K562 (cell line): ENCODE measurements around the gene ADM5. TPM values are rescaled to one million over a fixed set of nuclear protein-coding genes. Genes with fewer than 3 reads are reported as not detected.
A peak's percentile ranks its signal among the peaks of the same experiment; 100 is the strongest.

Experiments used
- CEBPB ChIP-seq: fragments of 450-650 bp; IDR thresholded peaks from 2 replicates; pipeline ENCODE4 v1.6.1; 2016; ENCODE audit warnings: missing genetic modification characterization, missing compliant biosample characterization
- CREM ChIP-seq: IDR thresholded peaks from 2 replicates; pipeline ENCODE4 v1.6.1; 2014; ENCODE audit warnings: antibody characterized with exemption, low read depth
- CXXC5 ChIP-seq: fragments of 250-450 bp; sonication (Bioruptor Pico); IDR thresholded peaks from 2 replicates; pipeline ENCODE4 v1.8.0; 2022; ENCODE audit warnings: inconsistent platforms, mild to moderate bottlenecking, moderate library complexity
- EP300 ChIP-seq: IDR thresholded peaks from 2 replicates; pipeline ENCODE4 v1.6.1; 2012; ENCODE audit warnings: low read length, improper control_type of control experiment
- GABPA ChIP-seq: fragments of 200-800 bp; sonication (Bioruptor generic); conservative IDR thresholded peaks from 2 replicates; pipeline ENCODE4 v1.6.1; 2016; ENCODE audit warnings: low read depth, missing genetic modification characterization, missing compliant biosample characterization
- GTF2E2 ChIP-seq: fragments of 200-800 bp; sonication (Bioruptor generic); IDR thresholded peaks from 2 replicates; pipeline ENCODE4 v1.6.1; 2016; ENCODE audit warnings: missing genetic modification characterization, missing compliant biosample characterization
- HEY1 ChIP-seq: fragments of 250-450 bp; sonication (Bioruptor Pico); IDR thresholded peaks from 2 replicates; pipeline ENCODE4 v1.5.0; 2020; ENCODE audit warnings: mild to moderate bottlenecking, moderate library complexity, borderline replicate concordance
- MEIS2 ChIP-seq: fragments of 450-650 bp; IDR thresholded peaks from 2 replicates; pipeline ENCODE4 v1.6.1; 2014; ENCODE audit warnings: mild to moderate bottlenecking; ENCODE audit not compliant: partially characterized antibody
- RFX5 ChIP-seq: IDR thresholded peaks from 2 replicates; pipeline ENCODE4 v1.6.1; 2011; ENCODE audit warnings: low read depth, mild to moderate bottlenecking, improper control_type of control experiment, low read length
- RHOXF2B ChIP-seq: fragments of 250-450 bp; sonication (Bioruptor Pico); conservative IDR thresholded peaks from 2 replicates; pipeline ENCODE4 v1.5.1; 2021
- RNF2 ChIP-seq: sonication (generic); IDR thresholded peaks from 2 replicates; pipeline ENCODE4 v1.6.1; 2016
- SREBF1 ChIP-seq: fragments of 150-350 bp; IDR thresholded peaks from 2 replicates; pipeline ENCODE4 v1.6.1; 2014; ENCODE audit warnings: antibody characterized with exemption, low read depth, low read length, borderline replicate concordance
- polyA plus RNA-seq, 8 experiments: library from polyadenylated mRNA; depleted of rRNA in 4 of 8; stranded (reverse) in 5 of 8; unstranded in 3 of 8; fragments of >200 nt; fragmentation: Nextera tagmentation in 2 of 8; fragmentation: Illumina TruSeq in 1 of 8; extraction: Ambion mirVana in 2 of 8; extraction: Trizol in 1 of 8; gene quantifications; 2 replicates each; pipeline versions ENCODE4 v1.2.1 to v1.2.3, GENCODE V29; 2011 to 2014; ENCODE audit warnings: inconsistent platforms in 1 of 8, missing spikeins in 1 of 8
- total RNA-seq, 7 experiments: library from RNA; depleted of rRNA in 6 of 7; stranded (reverse); fragments of >200 nt in 6 of 7; fragmentation: Illumina TruSeq in 2 of 7; extraction: Trizol in 2 of 7; gene quantifications; 2 replicates each; pipeline versions ENCODE4 v1.2.1 to v1.2.3, GENCODE V29; 2011 to 2021; ENCODE audit warnings: low replicate concordance in 1 of 7
- TF ChIP-seq, protein P1 (sequence below): IDR thresholded peaks from 2 replicates; pipeline ENCODE4 v1.6.1; 2016; ENCODE audit warnings: missing genetic modification characterization, missing compliant biosample characterization
- TF ChIP-seq, protein P2 (sequence below), 2 experiments: fragments of 450-650 bp in 1 of 2; sonication (generic) in 1 of 2; formaldehyde crosslinking in 1 of 2; IDR thresholded peaks in 1 of 2; conservative IDR thresholded peaks in 1 of 2; 2 replicates each; pipeline versions ENCODE4 v1.6.1 to v1.8.1; 2016 to 2023; ENCODE audit warnings: mild to moderate bottlenecking in 2 of 2, moderate library complexity in 2 of 2, inconsistent platforms in 1 of 2, missing genetic modification reagents in 1 of 2
- TF ChIP-seq, protein P3 (sequence below), 2 experiments: IDR thresholded peaks; 2 replicates each; pipeline ENCODE4 v1.6.1; 2011; ENCODE audit warnings: borderline replicate concordance in 1 of 2, control low read depth in 1 of 2, low read depth in 1 of 2, low read length in 1 of 2, mild to moderate bottlenecking in 1 of 2, mixed read lengths in 1 of 2, moderate library complexity in 1 of 2; ENCODE audit not compliant: insufficient read depth in 1 of 2, insufficient read length in 1 of 2, poor library complexity in 1 of 2, severe bottlenecking in 1 of 2; ENCODE audit errors: extremely low read depth in 1 of 2
- TF ChIP-seq, protein P4 (sequence below): sonication (generic); formaldehyde crosslinking; IDR thresholded peaks from 2 replicates; pipeline ENCODE4 v1.8.1; 2023; ENCODE audit warnings: mild to moderate bottlenecking, missing genetic modification reagents
- TF ChIP-seq, protein P5 (sequence below), 2 experiments: fragments of 450-650 bp; IDR thresholded peaks; 2 replicates each; pipeline ENCODE4 v1.6.1; 2016
- TF ChIP-seq, protein P6 (sequence below): fragments of 200-800 bp; sonication (Bioruptor generic); IDR thresholded peaks from 2 replicates; pipeline ENCODE4 v1.6.1; 2017; ENCODE audit warnings: missing genetic modification characterization, missing compliant biosample characterization

The ADM5 gene
- total and polyA plus RNA-seq, 9 of the 15 experiments (the other 6 are each of a cell fraction or from before 2014, with no cell fraction given): 0.13 to 8.4 (median 2.0) TPM; not detected in 1

DNA sequence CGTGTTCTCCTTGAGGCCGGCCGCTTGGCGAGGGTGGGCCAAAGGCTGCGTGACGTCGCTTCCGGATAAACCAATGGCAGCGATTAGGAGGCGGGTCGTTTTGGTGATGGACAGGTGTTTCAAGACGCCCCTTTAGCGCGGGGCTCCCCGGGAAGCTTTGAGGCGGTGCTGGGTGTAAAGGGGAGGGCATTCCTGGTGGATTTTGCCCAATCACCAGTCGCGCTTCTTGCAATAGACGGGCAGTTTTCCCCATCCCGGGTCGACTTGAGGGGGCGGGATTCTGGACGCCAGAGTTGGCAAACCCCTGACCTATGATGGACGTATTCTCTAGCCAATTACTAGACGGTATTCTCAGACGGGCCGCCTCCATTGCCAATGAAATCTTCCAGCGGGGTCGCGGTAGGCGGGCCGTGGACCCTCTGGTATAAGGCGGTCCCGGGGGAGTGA, 12.6 kb upstream of the ADM5 start (continued):
- TF ChIP-seq RFX5: peak; percentile 36; the same call in 1 of the 2 replicates
- peak; percentile 82 for TF ChIP-seq CEBPB (tag)
- TF ChIP-seq, protein P1, sequence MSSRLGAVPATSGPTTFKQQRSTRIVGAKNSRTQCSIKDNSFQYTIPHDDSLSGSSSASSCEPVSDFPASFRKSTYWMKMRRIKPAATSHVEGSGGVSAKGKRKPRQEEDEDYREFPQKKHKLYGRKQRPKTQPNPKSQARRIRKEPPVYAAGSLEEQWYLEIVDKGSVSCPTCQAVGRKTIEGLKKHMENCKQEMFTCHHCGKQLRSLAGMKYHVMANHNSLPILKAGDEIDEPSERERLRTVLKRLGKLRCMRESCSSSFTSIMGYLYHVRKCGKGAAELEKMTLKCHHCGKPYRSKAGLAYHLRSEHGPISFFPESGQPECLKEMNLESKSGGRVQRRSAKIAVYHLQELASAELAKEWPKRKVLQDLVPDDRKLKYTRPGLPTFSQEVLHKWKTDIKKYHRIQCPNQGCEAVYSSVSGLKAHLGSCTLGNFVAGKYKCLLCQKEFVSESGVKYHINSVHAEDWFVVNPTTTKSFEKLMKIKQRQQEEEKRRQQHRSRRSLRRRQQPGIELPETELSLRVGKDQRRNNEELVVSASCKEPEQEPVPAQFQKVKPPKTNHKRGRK (tag): no peak
- peak; percentile 92 for TF ChIP-seq CREM
- TF ChIP-seq, protein P2, sequence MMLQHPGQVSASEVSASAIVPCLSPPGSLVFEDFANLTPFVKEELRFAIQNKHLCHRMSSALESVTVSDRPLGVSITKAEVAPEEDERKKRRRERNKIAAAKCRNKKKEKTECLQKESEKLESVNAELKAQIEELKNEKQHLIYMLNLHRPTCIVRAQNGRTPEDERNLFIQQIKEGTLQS (IDR thresholded peaks at IDR 0.05): no peak
- TF ChIP-seq, protein P2 (CRISPR knock-in tag; conservative IDR thresholded peaks at IDR 0.05): peak; percentile 13; the same call in 1 of the 2 replicates
- TF ChIP-seq, protein P3, sequence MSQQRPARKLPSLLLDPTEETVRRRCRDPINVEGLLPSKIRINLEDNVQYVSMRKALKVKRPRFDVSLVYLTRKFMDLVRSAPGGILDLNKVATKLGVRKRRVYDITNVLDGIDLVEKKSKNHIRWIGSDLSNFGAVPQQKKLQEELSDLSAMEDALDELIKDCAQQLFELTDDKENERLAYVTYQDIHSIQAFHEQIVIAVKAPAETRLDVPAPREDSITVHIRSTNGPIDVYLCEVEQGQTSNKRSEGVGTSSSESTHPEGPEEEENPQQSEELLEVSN (IDR thresholded peaks at IDR 0.05; ENCODE audit: borderline replicate concordance in 1 of 2, extremely low read depth in 1 of 2, insufficient read depth in 1 of 2, insufficient read length in 1 of 2, low read depth in 1 of 2, low read length in 1 of 2, poor library complexity in 1 of 2, severe bottlenecking in 1 of 2): no peak
- no peak for TF ChIP-seq HEY1 (CRISPR knock-in tag)
- peak; percentile 79 for TF ChIP-seq GABPA (tag)
- TF ChIP-seq GTF2E2 (tag): no peak
- 0 out of 2 replicates have a peak, but pooled peaks have one; percentile 1 for TF ChIP-seq SREBF1
- TF ChIP-seq RNF2: 0 out of 2 replicates have a peak, but pooled peaks have one; percentile 54
- TF ChIP-seq, protein P4, sequence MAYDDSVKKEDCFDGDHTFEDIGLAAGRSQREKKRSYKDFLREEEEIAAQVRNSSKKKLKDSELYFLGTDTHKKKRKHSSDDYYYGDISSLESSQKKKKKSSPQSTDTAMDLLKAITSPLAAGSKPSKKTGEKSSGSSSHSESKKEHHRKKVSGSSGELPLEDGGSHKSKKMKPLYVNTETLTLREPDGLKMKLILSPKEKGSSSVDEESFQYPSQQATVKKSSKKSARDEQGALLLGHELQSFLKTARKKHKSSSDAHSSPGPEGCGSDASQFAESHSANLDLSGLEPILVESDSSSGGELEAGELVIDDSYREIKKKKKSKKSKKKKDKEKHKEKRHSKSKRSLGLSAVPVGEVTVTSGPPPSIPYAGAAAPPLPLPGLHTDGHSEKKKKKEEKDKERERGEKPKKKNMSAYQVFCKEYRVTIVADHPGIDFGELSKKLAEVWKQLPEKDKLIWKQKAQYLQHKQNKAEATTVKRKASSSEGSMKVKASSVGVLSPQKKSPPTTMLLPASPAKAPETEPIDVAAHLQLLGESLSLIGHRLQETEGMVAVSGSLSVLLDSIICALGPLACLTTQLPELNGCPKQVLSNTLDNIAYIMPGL (CRISPR knock-in tag): no peak
- TF ChIP-seq MEIS2: peak; percentile 77
- no peak for TF ChIP-seq RHOXF2B
- TF ChIP-seq CXXC5: peak; percentile 91
- TF ChIP-seq, protein P5, sequence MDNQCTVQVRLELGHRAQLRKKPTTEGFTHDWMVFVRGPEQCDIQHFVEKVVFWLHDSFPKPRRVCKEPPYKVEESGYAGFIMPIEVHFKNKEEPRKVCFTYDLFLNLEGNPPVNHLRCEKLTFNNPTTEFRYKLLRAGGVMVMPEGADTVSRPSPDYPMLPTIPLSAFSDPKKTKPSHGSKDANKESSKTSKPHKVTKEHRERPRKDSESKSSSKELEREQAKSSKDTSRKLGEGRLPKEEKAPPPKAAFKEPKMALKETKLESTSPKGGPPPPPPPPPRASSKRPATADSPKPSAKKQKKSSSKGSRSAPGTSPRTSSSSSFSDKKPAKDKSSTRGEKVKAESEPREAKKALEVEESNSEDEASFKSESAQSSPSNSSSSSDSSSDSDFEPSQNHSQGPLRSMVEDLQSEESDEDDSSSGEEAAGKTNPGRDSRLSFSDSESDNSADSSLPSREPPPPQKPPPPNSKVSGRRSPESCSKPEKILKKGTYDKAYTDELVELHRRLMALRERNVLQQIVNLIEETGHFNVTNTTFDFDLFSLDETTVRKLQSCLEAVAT (IDR thresholded peaks at IDR 0.05): peak in 1 of 2 experiments; percentile 86; a peak in 2 of 4 replicates
- TF ChIP-seq EP300: no peak
- TF ChIP-seq, protein P6, sequence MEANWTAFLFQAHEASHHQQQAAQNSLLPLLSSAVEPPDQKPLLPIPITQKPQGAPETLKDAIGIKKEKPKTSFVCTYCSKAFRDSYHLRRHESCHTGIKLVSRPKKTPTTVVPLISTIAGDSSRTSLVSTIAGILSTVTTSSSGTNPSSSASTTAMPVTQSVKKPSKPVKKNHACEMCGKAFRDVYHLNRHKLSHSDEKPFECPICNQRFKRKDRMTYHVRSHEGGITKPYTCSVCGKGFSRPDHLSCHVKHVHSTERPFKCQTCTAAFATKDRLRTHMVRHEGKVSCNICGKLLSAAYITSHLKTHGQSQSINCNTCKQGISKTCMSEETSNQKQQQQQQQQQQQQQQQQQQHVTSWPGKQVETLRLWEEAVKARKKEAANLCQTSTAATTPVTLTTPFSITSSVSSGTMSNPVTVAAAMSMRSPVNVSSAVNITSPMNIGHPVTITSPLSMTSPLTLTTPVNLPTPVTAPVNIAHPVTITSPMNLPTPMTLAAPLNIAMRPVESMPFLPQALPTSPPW: peak; percentile 98; the same call in 1 of the 2 replicates
